HEK293 (cell line): ENCODE data around the gene AMZ1.

Experiments used
- CTCF ChIP-seq: fragments of 450-650 bp; formaldehyde crosslinking; IDR thresholded peaks from 2 replicates; pipeline ENCODE4 v1.5.1; 2016; ENCODE audit warnings: missing biosample characterization, missing genetic modification characterization
- GLI2 ChIP-seq: fragments of 450-650 bp; formaldehyde crosslinking; IDR thresholded peaks from 2 replicates; pipeline ENCODE4; 2017; ENCODE audit warnings: missing biosample characterization, missing genetic modification characterization, low read depth, borderline replicate concordance
- REST ChIP-seq: fragments of 450-650 bp; formaldehyde crosslinking; IDR thresholded peaks from 2 replicates; pipeline ENCODE4 v1.5.1; 2016; ENCODE audit warnings: missing biosample characterization, missing genetic modification characterization
- ZBTB7A ChIP-seq: fragments of 450-650 bp; formaldehyde crosslinking; IDR thresholded peaks from 2 replicates; pipeline ENCODE4 v1.5.1; 2016; ENCODE audit warnings: low read depth, missing biosample characterization, missing genetic modification characterization
- ZNF530 ChIP-seq: fragments of 450-650 bp; formaldehyde crosslinking; IDR thresholded peaks from 2 replicates; pipeline ENCODE4 v1.5.1; 2016; ENCODE audit warnings: low read depth, missing biosample characterization, missing genetic modification characterization

GRCh38 chr7:2713978-2714377, 26.0 kb downstream of the AMZ1 start:
- TF ChIP-seq CTCF (no peak), REST (tag by site-specific recombination) (no peak), ZBTB7A (tag by site-specific recombination) (no peak), ZNF530 (no peak), GLI2 (tag by site-specific recombination) (no peak)
